T-helper 2 cell treated with Interferon-gamma antibody and Interleukin-4, amounts not matched to agents 100 ng/mL and 5 ng/mL, for 36 hours (primary cell): ENCODE results near the gene GPC3. TPM values are rescaled to one million over a fixed set of nuclear protein-coding genes. Genes with fewer than 3 reads are reported as not detected.
"Not testable (repeated sequence)": the region's sequence is repeated elsewhere in the genome, so short reads cannot be mapped to it uniquely, and the experiment has no call there.

ENCODE experiments used
- intact Hi-C: fragments of 100-400 bp; cut with micrococcal nuclease; formaldehyde crosslinking; loops from one replicate; pipeline ENCODE4 v1.15.1; 2023
- total RNA-seq: library from RNA; stranded (reverse); gene quantifications from 2 replicates; pipeline ENCODE4 v1.2.3, GENCODE V29; 2022

Gene GPC3
- total RNA-seq, 1 donor from 2014 or later = 0.45 TPM

DNA sequence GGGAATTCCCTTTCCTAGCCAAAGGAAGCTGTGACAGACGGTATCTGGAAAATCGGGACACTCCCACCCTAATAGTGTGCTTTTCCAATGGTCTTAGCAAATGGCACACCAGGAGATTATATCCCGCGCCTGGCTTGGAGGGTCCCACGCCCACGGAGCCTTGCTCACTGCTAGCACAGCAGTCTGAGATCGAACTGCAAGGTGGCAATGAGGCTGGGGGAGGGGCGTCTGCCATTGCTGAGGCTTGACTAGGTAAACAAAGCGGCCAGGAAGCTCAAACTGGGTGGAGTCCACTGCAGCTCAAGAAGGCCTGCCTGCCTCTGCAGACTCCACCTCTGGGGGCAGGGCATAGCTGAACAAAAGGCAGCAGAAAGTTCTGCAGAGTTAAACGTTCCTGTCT is 364.0 kb downstream of the GPC3 start:
- intact Hi-C loops = not testable (repeated sequence)

DNA sequence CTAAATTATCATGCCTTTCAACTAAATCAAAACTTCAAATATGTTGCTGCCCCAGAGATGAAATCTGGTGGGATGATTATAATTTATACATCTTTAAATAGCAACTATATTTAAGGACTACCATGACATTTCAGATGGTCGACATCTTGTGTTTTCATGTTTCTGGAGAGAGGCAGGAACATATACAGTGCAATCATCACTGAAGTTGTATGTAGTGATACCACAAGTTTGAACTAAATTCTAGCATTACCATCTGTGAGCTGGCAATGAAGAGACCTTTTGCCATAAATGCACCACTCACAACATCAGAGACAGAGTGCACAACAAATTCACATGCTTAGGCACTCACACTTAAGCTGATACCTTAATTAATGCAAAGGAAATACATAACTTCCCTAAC is 373.7 kb downstream of the GPC3 start:
- intact Hi-C loops = no loop called here

DNA sequence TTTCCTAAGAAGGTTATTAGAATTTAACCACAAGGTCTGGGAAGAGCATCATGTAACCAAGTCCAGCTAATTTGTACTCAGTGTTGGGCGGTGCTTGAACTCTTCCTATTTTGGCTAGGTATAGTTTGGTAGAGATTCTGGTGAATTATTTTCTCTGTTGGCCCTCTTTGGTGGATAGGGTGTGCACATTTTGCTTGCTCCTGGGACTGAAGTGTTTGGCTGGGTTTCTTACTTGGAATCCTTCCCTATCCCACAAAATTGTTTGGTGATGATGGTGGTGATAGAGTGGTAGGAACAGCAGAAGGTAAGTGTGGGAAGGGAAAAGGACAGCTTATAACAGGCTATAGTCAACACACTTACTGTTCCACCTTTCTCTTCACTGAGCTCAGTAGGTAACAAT is 375.3 kb downstream of the GPC3 start:
- intact Hi-C loops = no loop called here

DNA sequence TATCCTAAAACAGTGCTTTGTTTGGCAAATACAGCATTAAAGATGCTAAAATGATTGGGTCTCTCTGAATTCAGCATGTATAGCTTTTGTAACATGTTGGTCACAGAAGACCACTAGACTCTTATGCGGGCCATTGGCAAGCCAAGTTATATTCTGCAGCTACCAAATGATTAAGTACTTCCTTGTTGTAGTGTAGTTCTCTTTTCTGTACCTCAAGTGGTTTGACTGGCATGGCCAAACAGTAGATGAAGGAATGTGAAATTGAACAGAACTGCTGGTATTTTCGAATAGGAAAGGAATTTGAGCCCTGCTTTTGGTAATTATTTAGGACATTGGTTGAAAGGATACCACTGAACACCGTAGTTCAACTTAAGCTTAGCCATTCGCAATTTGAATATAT is 376.2 kb downstream of the GPC3 start:
- intact Hi-C loops = no loop called here

DNA sequence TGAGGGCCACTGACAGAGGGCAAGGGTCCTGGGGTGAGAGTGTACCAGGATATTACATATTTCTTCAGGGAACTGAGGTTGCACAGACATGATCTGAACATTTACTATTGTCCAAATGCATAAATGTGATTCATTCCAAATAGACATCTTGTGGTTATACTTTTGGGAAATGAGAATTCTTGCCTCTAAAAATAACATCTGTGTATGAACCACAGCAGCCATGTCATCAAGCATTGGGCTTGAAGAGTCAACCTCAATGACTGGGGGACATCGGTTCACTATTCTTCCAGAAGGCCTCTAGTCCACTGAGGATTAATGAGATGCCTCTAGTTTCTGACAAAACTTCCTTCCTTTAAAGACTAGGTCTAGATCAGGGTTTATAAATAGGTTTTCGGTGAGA is 377.0 kb downstream of the GPC3 start:
- intact Hi-C loops = no loop called here

DNA sequence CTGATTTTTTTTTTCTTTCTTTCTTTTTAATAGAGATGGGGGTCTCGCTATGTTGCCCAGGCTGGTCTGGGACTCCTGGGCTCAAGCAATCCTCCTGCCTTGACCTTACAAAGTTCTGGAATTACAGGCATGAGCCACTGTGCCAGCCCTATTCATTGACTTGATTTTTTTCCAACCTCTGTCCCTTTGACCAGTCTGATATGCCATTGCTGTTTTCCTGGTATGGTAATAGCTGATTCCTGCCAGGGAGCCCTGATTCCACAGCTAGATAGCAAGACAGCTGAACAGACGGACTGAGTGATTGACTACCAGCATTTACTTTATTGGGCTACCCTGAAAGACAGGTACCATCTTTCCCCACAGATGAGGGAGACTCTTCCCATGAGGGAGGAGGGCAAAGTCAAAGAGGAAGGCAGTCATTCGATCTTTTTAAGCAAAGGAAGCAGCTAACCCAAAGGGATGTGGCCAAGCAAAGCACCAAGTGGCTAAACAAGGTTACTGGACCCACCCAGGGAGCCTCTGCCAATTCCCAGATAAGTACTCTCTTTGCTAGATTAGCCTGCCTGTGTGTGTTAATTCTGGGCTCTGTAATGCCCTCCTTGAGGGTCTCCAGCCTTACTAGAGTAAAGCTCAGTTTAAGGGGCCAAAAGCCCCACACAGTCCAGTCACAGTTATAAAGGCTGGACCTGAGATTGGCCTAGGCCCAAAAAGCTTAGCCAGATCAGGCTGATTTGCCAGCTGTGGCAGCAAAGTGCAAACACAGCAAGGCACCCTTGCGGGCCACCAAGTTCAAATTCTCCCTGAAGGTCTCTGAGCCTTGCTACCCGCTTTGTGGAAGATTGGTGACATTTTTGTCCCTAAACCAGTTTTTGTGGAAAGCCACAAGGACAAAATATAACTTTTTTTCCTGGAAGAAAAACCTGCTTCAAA is 377.7 kb downstream of the GPC3 start:
- intact Hi-C loops = no loop called here

DNA sequence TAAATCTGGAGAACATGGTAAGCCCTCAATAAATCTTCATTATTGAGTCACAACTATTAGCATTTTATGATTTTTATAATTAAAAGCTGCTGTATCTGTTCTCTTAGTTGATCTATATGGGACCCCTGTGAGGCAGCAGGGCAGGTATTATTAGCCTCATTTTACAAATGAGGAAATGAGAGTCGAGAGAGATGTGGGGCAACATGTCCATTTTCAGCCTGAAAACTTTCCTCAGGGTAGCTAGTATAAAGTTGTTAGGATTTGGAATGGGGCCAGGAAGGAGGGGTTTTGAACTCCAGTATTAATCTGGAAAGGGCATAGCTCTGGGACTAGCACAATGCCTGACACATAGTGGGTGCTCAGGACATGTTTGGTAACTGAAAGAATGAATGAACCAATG is 378.4 kb downstream of the GPC3 start:
- intact Hi-C loops = no loop called here

DNA sequence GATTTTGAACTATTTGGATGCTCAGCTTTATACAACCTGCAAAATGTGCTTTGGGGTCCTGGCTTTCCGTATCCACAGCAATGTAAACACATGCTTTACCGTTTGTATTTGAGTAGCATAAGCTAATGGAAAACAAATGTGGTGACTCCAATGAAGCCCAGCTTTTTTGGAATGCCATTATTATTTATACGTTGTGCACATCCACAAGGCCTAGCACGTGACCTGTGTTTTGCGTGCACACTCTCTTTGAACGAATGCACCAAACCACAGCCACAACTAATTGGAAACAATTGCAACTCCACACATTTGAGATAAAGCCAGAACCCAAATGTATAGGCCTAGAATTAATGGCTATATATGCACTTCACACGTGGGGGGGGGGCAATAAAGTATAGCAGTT is 380.6 kb downstream of the GPC3 start:
- intact Hi-C loops = no loop called here

DNA sequence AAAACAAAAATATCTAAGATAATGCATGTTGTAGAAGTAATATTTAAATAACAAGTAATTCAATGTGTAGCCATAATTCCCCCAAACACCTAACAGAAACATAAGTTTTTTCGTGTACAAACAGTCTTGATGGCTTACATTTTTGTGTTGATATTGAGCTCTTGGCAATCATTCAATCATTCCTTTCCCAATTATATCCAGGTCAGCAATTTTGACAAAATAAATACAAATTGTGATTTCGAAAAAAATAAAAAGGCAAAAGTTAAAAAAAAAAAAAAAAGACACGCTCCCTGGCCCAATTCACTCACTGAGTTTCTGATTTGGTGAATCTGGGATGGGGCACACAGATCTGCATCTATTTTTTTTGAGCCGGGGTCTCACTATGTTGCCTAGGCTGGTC is 382.5 kb downstream of the GPC3 start:
- intact Hi-C loops = no loop called here

DNA sequence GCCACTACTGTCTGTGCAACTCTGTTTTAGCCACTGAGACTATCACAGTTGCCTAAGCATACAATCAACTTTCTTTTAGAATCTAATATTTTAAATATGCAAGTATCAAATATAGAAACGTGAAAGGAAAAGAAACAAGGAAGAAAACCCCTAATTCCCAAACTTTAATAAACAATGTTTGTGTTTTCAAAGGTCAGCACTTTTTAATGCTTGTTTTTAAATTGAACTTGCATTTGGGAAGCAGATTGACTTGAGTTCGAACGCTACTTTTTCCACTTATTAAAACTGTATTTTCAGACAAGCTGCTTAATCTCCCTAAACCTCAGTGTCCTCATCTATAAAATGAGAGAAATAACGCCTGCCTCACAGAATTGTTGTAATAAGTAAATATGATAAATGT is 384.3 kb downstream of the GPC3 start:
- intact Hi-C loops = no loop called here

DNA sequence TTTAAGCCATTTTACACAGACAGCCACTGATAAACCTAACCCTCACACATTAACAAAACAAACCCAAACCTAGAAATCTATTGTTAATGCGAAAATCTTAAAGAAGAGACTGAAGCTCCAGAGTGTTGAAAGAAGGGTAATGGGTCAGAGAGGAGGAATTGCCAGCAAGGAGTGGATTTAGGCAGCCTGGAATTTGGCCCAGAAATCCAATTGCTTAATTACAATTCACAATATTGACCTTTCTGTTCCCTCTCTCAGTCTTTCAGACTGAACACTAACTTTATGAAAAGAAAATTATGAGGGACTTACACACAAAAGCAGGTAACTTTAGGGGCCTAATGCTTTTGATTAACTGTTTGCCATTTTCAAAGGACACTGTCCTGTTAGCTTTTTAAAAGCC is 384.9 kb downstream of the GPC3 start:
- intact Hi-C loops = no loop called here

DNA sequence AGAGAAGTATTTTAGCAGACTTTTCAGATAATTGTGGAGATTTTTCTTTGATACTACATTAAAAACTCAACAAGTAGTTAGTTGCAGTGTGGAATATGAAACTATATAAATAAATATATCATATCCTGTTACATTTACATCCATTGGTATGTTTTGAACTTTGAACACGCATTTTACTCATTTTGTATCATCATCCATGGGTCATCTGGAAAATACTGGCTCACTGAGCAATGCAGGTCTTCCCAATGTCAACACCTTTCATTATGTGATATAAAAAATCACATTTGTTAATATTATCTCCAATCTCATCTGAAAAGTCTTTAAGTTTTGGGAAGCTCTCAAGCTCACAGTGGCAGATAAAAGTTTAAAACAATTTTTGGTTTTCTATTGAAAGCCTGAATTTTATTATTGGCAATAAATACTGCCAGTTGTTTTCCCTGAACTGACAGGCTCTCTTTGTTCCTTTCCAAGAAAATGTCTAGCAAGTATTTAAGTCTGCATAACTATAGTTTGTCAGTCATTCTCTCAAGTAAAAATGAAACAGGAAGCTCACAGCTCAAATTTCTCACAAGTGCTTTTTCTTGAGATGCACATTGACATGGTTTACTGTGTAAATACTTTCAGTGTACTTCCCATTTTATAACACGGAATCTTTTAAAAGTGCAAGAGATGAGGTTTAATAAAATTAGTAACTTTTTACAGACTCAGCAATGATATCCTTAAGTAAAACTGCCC is 386.6 kb downstream of the GPC3 start:
- intact Hi-C loops = no loop called here

DNA sequence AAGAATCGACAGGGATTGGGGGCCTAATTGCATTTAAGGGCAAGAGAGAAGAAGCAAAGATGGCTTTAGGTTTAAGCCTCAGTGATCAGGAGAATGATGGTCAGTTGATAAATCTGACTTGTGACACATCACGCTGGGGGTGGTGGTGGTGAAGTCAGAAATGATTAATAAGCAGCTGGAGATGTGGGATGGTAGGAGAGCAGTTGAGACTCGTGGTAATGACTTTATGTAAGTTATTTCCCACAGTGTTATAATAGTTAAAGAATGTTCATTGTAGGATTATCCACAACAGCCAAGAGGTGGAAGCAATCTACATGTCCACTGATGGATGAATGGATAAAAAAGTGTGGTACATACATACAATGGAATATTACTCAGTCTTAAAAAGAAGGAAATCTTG is 391.2 kb downstream of the GPC3 start:
- intact Hi-C loops = no loop called here

DNA sequence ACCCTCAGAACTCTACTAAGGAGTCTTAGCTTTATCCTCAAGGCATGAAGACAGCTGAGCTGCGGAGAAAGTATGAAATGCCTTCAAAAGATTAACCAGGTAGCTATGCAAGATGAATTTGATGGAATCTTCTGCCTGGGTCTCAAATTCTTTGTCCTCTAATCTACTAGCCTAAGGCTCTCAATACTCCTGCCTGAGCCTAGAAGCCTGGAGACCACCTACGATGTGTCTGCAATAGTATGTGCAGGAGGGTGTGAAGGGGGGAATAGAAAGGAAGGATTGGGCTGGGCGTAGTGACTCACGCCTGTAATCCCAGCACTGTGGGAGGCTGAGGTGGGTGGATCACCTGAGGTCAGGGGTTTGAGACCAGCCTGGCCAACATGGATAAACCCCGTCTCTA is 391.9 kb downstream of the GPC3 start:
- intact Hi-C loops = no loop called here

DNA sequence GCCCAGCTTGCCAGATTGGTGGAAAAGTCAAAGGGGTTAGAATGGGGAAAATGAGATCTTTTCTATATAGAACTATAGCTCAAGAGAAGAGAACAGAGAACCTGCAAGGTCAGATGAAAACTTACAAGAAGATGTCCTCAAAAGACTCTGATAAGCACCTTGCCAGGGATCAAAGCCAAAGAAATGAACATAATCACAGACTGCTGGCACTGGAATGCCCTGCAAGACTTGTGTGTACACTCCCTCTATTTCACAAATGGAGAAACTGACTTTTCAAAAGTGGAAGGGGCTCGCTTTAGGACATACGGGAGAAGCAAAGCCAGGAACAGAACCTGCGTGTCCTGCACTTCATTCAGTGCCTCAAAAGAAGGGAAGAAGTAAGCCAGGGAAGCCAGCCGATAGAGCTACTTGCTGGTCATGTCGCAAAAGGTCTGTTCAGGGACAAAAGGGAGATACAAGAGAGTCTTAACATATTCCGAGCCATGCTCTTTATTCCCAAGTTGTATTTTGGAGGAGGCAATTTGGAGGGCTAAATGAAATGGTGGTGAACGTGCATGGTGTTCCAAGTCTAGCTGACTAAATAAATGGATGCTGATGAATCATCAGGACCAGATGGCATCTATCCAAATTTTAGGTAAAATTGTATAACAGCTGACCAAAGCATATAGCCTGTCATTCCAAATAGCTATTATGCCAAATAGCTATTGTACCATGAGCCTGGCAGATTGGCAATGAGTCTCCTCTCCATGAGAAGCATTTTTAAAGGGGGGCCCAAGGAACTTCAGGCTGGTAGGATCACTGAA is 394.5 kb downstream of the GPC3 start:
- intact Hi-C loops = no loop called here

DNA sequence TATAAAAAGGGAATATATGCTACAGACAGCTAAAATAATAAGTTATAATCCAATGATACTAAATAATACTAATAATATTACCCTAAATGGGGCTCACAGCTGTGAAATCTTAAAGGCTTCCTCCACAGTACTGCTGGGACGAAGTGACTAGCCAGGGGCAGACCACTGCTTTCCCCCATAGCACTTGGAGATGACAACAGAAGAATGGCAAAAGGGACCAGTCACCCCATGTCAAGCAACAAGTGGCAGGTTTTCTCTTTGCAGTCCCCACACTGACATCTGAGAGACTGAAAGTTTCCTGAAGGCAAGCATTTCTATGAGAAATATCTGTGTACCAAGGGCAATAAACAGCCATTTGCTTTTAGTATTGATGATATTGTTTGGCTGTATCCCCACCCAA is 396.6 kb downstream of the GPC3 start:
- intact Hi-C loops = no loop called here

DNA sequence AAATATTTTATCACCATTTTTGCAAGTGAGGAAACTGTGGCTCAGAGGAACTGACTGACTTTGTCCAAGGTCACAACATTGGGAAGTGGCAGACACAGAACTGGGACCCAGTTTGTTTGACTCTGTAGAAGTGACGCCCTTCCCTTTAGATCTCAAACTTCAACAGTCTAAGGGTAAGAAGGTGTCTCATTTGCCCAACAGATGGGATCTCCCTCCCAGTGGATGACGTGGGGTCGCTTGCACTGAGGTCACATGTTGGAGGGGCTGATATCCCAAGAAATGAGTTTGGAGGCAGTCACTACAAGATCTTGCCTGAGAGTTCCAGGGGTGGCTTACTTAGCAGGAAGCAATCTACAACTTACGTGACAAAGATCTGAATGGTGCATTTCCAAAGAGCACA is 397.6 kb downstream of the GPC3 start:
- intact Hi-C loops = no loop called here

DNA sequence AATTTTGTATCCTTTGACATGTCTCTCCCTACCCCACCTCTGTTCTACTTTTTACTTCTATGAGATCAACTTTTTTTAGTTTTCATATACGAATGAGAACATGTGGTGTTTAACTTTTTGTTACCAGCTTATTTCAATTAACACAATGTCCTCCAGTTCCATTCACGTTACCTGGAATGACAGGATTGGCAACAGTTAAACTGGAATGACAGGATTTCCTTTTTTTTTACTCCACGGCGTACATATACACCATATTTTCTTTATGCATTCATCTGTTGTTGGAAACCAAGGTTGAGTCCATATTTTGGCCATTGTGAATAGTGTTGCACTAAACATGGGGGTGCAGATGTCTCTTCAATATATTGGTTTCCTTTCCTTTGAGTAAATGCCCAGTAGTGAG is 398.3 kb downstream of the GPC3 start:
- intact Hi-C loops = no loop called here

DNA sequence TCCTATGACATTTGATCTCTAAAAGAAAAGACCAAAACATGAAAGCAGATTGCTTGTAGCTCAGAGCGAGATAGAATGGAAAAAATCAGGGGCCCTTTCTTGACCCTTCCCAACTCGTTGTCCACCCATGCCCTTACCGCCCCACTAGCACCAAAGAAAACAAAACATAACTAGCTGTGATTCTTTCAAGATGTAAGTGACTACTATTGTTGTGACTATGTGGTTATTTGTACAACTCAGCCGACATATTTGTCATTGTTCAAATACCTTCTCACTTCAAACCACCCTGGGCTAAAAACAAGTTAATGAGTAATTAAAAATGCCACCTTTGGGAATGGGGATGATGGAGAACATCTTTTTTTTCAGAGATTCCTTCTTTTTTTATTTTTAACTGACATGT is 399.0 kb downstream of the GPC3 start:
- intact Hi-C loops = no loop called here

DNA sequence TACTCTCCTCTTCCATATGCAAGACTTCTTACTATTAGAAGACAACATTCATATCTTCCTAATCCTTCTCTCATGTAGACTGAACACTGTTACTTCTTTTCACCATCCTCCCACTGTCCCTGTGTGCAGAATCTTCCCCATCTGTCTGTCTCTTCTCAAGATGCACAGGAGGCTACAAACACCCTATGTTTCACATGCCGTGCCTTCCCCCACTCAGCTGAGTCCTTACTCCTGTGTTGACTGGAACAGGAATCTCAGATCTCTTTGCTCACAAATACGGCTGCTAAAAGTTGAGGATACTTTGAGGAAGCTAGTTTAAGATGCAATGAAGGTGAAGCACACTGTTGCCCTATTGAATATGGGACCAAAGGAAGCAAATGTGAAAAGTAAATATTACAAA is 401.6 kb downstream of the GPC3 start:
- intact Hi-C loops = no loop called here

DNA sequence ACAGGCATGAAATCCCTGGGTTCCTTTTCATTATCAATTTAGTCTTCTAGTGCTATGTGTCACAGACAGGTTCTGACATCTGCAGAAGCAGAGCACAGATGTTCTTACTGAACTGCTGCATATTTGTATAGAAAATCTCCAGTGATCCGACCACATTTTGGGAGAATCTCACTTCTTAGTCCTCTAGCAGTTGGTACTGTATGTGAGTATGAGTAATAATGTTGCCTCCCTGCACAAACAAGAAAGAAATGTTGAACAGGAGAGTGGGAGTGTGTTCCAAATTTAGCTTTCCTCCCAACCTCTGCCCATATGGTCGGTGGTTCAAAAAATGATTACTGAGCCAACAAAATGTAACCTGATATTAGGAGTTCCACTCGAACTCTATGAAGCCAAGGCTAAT is 404.8 kb downstream of the GPC3 start:
- intact Hi-C loops = no loop called here

DNA sequence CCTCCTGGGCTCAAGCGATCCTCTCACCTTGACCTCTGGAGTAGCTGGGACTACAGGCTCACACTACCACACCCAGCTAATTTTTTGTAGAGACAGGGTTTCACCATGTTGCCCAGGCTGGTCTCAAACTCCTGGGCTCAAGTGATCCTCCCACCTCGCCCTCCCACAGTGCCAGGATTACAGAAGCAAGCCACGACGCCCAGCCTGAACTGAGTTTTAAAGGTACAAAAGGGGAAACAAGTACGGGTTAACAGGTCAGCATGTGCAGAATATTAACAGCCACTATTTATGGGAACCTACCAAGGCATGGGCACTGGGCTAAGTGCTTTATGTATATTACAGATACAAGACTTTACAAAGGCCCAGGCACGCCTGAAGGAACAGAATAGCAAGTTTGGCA is 405.8 kb downstream of the GPC3 start:
- intact Hi-C loops = no loop called here
